WTC11 (cell line): ENCODE measurements around the gene ARHGAP26.

ENCODE experiments used
- ATF3 ChIP-seq: sonication (generic); formaldehyde crosslinking; conservative IDR thresholded peaks from 2 replicates; pipeline ENCODE4 v1.8.1; 2022; ENCODE audit warnings: mild to moderate bottlenecking, missing genetic modification reagents
- IRF2 ChIP-seq: sonication (generic); formaldehyde crosslinking; IDR thresholded peaks from 2 replicates; pipeline ENCODE4 v1.8.0; 2022; ENCODE audit warnings: low read depth, missing genetic modification reagents, borderline replicate concordance
- NFE2L1 ChIP-seq: sonication (generic); formaldehyde crosslinking; IDR thresholded peaks from 2 replicates; pipeline ENCODE4 v1.8.1; 2023; ENCODE audit warnings: missing genetic modification reagents
- NFYB ChIP-seq: sonication (generic); formaldehyde crosslinking; conservative IDR thresholded peaks from 2 replicates; pipeline ENCODE4 v1.8.0; 2022; ENCODE audit warnings: low read depth, missing genetic modification reagents
- STAT6 ChIP-seq: sonication (generic); formaldehyde crosslinking; conservative IDR thresholded peaks from 2 replicates; pipeline ENCODE4 v1.8.1; 2023; ENCODE audit warnings: mild to moderate bottlenecking, low read depth, missing genetic modification reagents, moderate library complexity
- ZNF281 ChIP-seq: sonication (generic); formaldehyde crosslinking; IDR thresholded peaks from 2 replicates; pipeline ENCODE4 v1.8.0; 2023; ENCODE audit warnings: mild to moderate bottlenecking, missing genetic modification reagents
- TF ChIP-seq, protein P1 (sequence below): fragments of 200-600 bp; IDR thresholded peaks from 2 replicates; pipeline ENCODE4 v1.8.0; 2022; ENCODE audit warnings: antibody characterized with exemption
- TF ChIP-seq, protein P2 (sequence below): sonication (generic); formaldehyde crosslinking; IDR thresholded peaks from 2 replicates; pipeline ENCODE4 v1.8.1; 2022; ENCODE audit warnings: low read depth, missing genetic modification reagents, borderline replicate concordance

DNA sequence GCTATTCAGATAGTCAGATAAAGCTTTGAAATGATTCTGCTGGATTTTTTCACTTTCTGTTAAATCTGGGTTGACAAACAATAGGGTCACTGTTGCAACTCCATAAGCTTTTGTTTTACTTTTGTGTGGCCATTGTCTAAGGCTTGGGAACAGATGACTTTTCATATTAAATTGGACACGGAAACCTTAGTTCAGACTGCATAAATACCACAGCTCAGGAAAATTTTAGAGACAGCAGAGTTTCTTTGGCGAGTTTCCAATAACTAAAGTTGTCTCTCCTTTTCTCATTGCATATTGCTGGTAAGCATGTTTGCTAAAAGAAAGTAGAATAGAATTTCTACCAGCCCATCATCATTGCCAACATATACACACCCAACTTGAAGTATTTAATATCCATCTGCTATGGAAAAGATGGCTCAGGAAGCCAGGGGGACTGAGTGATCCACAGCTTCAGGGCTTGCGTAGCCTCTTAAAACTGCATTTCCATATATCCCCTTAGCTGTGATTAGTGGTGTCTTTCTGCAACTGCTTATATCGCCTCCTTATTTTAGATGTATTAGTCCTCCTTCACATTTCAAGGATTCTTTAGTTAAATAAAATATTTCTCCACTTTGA is 168.2 kb downstream of the ARHGAP26 start:
- TF ChIP-seq, protein P1, sequence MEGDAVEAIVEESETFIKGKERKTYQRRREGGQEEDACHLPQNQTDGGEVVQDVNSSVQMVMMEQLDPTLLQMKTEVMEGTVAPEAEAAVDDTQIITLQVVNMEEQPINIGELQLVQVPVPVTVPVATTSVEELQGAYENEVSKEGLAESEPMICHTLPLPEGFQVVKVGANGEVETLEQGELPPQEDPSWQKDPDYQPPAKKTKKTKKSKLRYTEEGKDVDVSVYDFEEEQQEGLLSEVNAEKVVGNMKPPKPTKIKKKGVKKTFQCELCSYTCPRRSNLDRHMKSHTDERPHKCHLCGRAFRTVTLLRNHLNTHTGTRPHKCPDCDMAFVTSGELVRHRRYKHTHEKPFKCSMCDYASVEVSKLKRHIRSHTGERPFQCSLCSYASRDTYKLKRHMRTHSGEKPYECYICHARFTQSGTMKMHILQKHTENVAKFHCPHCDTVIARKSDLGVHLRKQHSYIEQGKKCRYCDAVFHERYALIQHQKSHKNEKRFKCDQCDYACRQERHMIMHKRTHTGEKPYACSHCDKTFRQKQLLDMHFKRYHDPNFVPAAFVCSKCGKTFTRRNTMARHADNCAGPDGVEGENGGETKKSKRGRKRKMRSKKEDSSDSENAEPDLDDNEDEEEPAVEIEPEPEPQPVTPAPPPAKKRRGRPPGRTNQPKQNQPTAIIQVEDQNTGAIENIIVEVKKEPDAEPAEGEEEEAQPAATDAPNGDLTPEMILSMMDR: no peak
- TF ChIP-seq, protein P2, sequence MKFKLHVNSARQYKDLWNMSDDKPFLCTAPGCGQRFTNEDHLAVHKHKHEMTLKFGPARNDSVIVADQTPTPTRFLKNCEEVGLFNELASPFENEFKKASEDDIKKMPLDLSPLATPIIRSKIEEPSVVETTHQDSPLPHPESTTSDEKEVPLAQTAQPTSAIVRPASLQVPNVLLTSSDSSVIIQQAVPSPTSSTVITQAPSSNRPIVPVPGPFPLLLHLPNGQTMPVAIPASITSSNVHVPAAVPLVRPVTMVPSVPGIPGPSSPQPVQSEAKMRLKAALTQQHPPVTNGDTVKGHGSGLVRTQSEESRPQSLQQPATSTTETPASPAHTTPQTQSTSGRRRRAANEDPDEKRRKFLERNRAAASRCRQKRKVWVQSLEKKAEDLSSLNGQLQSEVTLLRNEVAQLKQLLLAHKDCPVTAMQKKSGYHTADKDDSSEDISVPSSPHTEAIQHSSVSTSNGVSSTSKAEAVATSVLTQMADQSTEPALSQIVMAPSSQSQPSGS (CRISPR knock-in tag): no peak
- TF ChIP-seq NFYB (CRISPR knock-in tag) (no peak), ATF3 (no peak), STAT6 (CRISPR knock-in tag) (no peak), IRF2 (CRISPR knock-in tag) (no peak), NFE2L1 (CRISPR knock-in tag) (no peak), ZNF281 (CRISPR knock-in tag) (no peak)
